Superior temporal gyrus (tissue), 1 donor: ENCODE data around the gene ST3GAL2.
A peak's percentile ranks its signal among the peaks of the same experiment; 100 is the strongest.
"Not testable (repeated sequence)": the region's sequence is repeated elsewhere in the genome, so short reads cannot be mapped to it uniquely, and the experiment has no call there.

Experiments used
- DNase-seq: peaks from one replicate; pipeline ENCODE4 v3.0.0-alpha.2; 2016; ENCODE audit errors: extremely low spot score

The ST3GAL2 gene

DNA sequence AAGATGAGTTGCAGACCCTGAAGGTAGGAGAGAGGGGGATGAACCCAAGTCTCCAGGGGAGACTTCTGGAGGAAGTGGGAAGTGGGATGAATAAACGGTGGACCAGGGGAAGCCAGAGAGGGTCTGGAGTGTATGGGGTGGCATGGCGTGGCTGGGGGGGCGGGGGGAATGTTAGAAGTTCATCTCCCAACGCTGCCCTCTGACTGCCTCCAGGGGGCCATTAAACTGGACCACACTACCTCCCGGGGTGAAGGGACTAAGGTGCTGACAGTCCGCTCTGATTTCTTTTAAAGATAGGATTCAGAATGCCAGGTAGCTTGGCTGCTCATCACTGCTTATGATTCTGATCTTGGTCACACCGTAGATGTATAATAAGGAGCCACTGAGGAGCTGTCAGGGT lies 21.2 kb downstream of the ST3GAL2 start:
- DNase-seq, result no peak

- DNase-seq, result no peak
Observed at GRCh38 chr16:70416748-70417616, 21.9 kb downstream of the ST3GAL2 start.

- not testable (repeated sequence) for DNase-seq
Observed at GRCh38 chr16:70413572-70413971, 25.3 kb downstream of the ST3GAL2 start.

GRCh38 chr16:70412385-70412784 lies 26.5 kb downstream of the ST3GAL2 start:
- DNase-seq, result no peak

GRCh38 chr16:70410734-70411133 lies 28.2 kb downstream of the ST3GAL2 start:
- DNase-seq, result no peak

GRCh38 chr16:70407811-70408274 lies 31.1 kb downstream of the ST3GAL2 start:
- no peak for DNase-seq

- DNase-seq, result not testable (repeated sequence)
Observed at GRCh38 chr16:70406104-70406503, 32.8 kb downstream of the ST3GAL2 start.

DNA sequence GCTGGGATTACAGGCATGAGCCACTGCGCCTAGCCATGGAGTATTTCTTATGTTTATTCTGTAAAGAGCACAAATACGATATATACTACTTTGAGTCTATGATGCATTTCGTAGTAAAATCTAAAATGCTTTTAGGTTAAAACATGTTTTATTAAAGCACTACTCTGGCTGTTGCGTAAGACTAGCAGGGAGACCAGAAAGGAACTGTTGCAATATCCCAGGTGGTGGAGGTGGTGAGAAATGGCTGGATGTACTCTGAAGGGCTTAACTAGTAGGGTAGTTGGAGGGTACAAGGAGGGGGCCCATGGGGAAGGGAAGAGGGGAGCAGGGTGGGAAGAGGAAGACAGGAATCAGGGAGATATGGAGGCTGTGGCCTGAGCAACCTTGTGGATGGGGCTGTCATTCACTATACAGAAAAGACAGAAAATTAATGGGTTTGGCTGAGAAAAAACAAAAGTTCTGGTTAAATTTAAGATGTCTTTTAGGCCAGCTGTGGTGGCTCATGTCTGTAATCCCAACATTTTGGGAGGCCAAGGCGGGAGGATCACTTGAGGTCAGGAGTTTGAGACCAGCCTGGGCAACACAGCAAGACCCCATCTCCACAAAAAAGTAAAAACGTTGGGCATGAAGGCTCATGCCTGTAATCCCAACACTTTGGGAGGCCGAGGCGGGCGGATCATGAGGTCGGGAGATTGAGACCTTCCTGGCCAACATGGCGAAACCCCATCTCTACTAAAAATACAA lies 35.8 kb downstream of the ST3GAL2 start:
- DNase-seq, result no peak

DNA sequence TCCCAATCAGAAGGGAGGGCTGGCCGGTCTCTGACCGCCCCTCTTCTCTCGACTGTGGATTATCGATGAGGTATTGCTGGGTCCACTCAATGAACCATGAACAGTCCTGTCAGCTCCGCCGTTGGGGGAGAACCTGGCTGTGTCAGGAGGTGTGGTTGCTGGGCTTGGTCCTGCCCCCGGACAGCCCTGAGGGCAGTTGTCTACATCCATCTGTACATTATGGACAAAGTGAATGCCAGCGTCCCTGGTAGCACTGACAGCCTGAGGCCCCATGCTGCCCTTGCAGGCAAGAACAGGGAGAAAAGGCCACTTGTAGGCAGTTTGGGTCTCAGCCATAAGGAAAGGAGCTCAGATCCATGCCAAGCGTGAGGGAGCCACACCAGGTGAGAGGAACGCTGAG lies 38.9 kb downstream of the ST3GAL2 start:
- no peak for DNase-seq

- DNase-seq, result no peak
Observed at GRCh38 chr16:70399381-70399780, 39.5 kb downstream of the ST3GAL2 start.

DNA sequence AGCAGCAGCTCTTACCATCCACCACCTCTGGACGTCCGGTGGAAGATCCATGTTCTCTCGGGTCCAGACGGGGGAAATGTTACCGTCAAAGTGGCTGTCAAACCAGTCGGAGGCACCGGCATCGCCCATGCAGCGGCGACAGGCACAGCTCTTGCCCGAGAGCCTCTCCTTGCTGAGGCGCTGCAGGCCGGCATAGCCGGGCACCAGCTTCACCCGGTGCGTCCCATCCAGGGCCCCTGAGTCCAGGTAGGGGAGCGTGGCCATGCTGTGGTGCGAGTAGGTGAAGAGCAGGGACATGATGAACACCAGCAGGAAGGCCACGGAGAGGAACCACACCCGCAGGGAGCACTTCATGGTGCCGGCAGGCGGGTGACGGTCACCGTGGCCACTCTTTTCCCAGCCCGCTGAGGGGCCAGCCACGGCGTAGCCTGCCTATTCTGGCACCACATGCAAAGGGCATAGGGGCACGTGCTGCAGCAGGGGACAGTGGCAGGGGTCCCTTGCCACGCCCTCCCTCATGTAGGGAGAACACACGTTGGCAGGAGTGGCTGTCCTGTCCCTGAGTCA lies 40.6 kb downstream of the ST3GAL2 start:
- DNase-seq, result no peak

DNA sequence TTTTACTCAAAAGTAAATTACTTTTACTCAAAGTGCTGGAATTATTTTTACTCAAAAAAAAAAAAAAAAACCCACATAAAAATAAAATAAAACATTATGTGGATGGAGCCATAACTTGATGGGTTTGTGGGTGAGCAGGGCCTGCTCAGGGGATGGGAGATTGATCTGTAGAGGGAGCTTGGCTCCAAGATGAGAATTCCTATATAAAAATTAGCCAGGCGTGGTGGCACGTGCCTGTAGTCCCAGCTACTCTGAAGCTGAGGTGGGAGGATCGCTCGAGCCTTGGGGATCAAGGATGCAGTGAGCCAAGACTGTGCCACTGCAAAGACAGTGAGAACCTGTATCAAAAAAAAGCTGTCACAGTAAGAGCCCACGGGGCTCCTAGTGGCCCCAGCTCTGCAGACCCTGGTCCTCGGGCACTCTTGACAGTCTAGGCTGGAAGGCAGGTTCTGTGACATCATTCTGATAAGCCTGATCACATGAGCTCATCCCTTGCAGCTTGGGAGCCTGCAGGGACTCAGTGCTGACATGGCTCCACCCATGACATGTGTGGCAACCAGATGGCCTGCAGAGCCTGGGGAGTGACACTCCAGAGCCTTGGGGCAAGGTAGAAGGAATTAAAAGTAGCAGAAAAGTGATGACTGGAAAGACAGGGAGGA lies 42.5 kb downstream of the ST3GAL2 start:
- no peak for DNase-seq

GRCh38 chr16:70395345-70395901 lies 43.5 kb downstream of the ST3GAL2 start:
- DNase-seq, result no peak

- DNase-seq, result no peak
Observed at GRCh38 chr16:70394853-70395252, 44.0 kb downstream of the ST3GAL2 start.

GRCh38 chr16:70393662-70394061 lies 45.2 kb downstream of the ST3GAL2 start:
- DNase-seq, result peak; percentile 41

DNA sequence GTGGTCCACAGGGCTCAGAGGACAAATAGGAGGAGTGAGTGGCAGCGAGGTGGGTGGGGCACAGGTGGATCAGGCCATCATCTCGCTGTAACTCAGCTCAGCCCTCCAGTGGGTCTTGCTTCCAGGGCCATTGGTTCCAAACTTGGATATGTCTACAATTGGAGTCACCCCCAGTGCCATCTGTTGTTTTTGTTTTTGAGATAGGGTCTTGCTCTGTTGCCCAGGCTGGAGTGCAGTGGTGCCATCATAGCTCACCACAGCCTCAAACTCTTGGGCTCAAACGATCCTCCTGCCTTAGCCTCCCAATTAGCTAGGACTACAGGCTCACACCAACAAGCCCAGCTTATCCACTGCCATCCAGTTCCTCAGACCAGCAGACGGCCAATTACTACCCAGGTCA lies 46.3 kb downstream of the ST3GAL2 start:
- no peak for DNase-seq

- DNase-seq, result peak; percentile 55
Observed at GRCh38 chr16:70391881-70392481, 46.9 kb downstream of the ST3GAL2 start.

GRCh38 chr16:70391446-70391845 lies 47.5 kb downstream of the ST3GAL2 start:
- DNase-seq, result no peak

GRCh38 chr16:70390774-70391173 lies 48.1 kb downstream of the ST3GAL2 start:
- DNase-seq, result no peak

DNA sequence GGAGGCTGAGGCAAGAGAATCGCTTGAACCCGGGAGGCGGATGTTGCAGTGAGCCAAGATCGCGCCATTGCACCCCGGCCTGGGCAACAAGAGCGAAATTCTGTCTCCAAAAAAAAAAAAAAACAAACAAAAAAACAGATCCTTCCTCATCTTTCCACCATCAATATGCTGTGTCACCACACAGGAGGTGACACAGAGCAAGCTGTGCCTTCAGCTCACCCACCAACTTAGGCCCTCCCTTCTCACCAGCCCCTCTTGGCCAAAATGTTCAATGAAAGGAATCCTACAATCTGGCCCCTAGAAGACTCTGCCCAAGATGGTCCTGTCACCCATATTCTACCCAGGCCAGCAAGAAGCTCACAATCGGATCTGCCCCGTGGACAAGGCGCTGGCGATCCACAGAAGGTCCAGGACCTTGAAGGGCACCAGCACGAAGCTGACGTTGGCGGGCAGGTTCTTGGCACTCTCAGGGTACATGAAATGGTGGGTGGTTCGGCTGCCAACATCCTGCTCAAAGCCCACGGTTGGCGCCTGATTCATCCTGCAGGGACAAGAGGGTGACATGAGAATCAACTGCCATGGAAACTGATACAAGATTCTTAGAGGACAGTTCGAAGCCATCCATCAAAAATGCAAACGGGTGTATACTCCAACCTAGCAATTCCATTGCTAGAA lies 50.8 kb downstream of the ST3GAL2 start:
- DNase-seq, result no peak
